GM18526 (cell line): ENCODE results near the gene PPP1R37.
A peak's percentile ranks its signal among the peaks of the same experiment; 100 is the strongest.

Experiments used
- POLR2A ChIP-seq: IDR thresholded peaks from 3 replicates; pipeline ENCODE4 v1.6.1; 2011; ENCODE audit not compliant: insufficient read length; ENCODE audit errors: extremely low read depth

The PPP1R37 gene

GRCh38 chr19:45172611-45173208 lies 79.7 kb downstream of the PPP1R37 start:
- TF ChIP-seq POLR2A, result no peak

GRCh38 chr19:45173816-45174215 lies 80.8 kb downstream of the PPP1R37 start:
- TF ChIP-seq POLR2A, result no peak

- TF ChIP-seq POLR2A, result no peak
Measured at GRCh38 chr19:45175515-45176345, 82.8 kb downstream of the PPP1R37 start.

- peak; percentile 73 for TF ChIP-seq POLR2A
Measured at GRCh38 chr19:45177817-45178261, 84.9 kb downstream of the PPP1R37 start, which contains the start of gene TRAPPC6A. TRAPPC6A (minus strand) TSS chr19:45178237; CDS start chr19:45178218, 19 bp downstream.

GRCh38 chr19:45178262-45179071 lies 85.5 kb downstream of the PPP1R37 start, which contains the start of gene BLOC1S3:
BLOC1S3 (plus strand) TSS chr19:45178784; CDS start chr19:45179297, 513 bp downstream.
- TF ChIP-seq POLR2A, result peak; percentile 82

- peak; percentile 39 for TF ChIP-seq POLR2A
Measured at GRCh38 chr19:45179072-45179891, 86.3 kb downstream of the PPP1R37 start.

- no peak for TF ChIP-seq POLR2A
Measured at GRCh38 chr19:45179892-45180370, 87.0 kb downstream of the PPP1R37 start.

GRCh38 chr19:45180936-45181335 lies 88.0 kb downstream of the PPP1R37 start:
- TF ChIP-seq POLR2A, result no peak

GRCh38 chr19:45182758-45183157 lies 89.8 kb downstream of the PPP1R37 start:
- TF ChIP-seq POLR2A, result no peak

- no peak for TF ChIP-seq POLR2A
Measured at GRCh38 chr19:45184115-45184514, 91.1 kb downstream of the PPP1R37 start.

GRCh38 chr19:45186509-45187334 lies 93.7 kb downstream of the PPP1R37 start:
- TF ChIP-seq POLR2A, result no peak

GRCh38 chr19:45187421-45188100 lies 94.6 kb downstream of the PPP1R37 start:
- no peak for TF ChIP-seq POLR2A

- no peak for TF ChIP-seq POLR2A
Measured at GRCh38 chr19:45189971-45190370, 97.0 kb downstream of the PPP1R37 start.
